HG03354 (cell line): ENCODE results near the gene SCCPDH.
"Not testable (repeated sequence)": the region's sequence is repeated elsewhere in the genome, so short reads cannot be mapped to it uniquely, and the experiment has no call there.

Experiments used
- ATAC-seq: cut with Tn5 transposase; IDR thresholded peaks from one replicate; pipeline ENCODE4 v1.9.1; 2021; ENCODE audit warnings: mild to moderate bottlenecking; ENCODE audit not compliant: unreplicated experiment, poor library complexity, severe bottlenecking

SCCPDH gene

DNA sequence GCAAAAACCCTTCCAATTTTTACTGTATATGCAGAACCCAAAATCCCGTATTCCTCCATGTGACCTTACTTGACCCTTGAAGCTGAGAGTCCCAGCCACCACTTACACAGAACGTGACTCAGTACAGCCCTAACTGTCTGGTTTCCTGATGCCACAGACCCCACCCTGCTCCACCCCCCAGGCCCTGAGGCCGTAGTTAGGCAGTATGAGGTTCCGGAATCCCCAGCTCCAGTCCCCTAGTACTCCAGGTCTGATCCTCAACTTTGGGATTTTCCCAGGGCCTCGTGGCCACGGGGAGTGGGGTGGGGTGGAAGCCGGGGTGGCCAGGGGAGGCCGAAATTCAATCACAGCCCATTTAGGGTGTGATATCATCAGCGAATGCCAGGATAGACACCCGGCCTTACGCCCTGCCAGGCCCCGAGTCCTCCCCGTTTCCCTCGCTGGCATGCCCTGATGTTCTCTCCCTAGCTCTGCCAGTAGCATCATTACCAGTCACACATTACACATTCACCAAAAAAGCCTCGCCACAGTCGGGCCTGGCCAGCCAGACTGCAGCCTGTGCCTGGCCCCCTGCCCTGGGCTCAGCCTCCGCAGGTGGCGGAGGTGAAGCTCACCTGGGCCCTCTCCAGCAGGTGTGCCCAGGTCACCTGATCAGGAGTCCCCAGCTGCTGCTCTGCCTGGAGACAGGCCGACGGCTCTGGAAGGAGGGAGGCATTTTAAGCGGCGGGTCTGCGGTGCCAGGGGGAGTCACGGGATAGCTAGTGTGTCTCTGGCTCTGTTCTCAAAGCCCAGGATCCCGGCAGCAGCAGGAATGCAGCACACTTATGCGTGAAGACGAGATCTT, 70.8 kb downstream of the SCCPDH start:
- no peak for ATAC-seq

DNA sequence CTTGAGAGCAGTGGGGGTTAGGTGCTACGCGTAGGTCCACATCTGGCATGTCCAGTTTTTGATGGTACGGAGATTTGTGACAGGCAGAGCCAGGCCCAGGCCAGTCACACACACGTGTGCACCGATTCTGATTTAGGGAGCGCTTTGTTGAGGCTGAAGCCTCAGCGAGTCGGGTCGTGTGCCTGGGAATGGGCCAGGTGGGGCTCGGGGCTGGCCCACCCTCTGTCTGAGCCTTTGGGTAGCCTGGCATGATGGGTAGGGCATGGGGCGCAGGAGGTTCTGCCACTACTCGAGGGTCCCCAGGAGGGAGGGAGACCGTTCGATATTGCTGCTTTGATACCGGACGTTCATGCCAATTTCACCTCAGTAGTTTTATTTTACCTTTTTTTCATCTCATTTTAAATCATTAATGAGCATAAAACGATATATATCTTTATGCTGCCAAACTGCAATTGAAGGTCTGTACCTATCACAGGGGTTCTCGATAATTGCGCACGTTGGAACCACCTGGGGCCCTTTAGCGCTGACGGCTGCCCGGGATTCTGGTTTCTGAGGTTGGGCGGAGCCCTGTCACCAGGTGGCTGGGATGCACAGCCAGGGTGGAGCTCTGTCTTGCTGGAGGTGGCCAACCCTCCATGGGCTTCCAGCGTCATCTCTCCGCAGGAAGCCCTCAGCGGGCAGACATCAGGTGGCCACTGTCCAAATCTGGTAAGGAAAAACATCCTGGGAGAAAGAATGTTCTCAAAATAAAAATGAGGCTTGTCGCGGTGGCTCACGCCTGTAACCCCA, 71.9 kb downstream of the SCCPDH start:
- ATAC-seq, result no peak

DNA sequence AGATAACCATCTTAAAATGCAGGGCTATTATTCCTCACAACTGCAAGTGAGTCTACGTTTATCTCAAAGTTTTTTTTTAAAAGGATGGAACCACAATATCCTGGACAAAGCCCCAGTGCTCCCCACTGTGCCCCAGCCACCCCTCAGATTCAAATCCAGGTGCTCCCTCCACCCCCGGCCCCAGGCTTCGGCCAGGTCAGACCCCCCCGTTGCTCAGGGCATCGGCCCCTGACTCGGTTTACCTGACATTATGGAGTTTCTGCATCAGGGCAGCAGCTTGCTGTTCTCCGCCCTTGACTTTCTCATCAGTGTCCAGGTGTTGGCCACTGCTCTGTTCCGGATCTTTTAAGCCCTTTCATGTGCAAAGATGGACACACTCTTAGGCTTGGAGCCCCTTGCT, 72.9 kb downstream of the SCCPDH start:
- ATAC-seq, result no peak

DNA sequence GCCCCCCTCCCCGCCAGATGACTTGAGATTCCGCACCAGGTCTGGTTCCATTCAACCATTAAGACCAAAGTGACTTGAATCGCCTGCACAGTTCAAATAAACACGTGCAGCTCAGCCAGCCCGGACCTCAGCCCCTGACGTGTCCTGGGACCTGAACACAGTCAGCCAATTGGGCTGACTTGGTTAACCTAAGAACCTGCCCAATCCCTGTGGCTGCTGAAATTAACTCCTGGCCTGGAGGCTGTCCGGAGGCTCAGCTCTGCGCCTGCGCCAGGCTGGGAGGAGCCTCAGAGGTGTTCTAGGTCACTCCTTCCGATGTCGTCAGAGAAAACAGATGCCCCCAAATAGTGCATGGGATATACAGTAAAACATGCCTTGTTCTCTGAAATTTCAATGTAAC, 73.4 kb downstream of the SCCPDH start:
- no peak for ATAC-seq

DNA sequence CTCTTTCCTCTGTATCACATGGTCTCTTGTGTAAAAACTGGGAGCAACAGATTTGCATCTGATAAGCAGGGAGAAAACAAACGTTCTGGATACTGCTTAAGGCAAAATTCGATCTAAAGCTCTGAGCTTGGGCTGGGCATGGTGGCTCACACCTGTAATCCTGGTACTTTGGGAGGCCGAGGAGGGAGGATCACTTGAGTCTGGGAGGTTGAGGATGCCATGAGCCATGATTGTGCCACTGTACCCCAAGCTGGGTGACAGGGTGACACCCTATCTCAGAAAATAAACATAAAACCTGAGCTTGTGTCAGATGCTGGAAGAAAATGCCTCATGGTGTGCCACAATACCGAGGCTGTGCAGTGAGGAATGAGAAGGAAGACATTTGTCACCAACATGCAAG, 73.9 kb downstream of the SCCPDH start:
- no peak for ATAC-seq

DNA sequence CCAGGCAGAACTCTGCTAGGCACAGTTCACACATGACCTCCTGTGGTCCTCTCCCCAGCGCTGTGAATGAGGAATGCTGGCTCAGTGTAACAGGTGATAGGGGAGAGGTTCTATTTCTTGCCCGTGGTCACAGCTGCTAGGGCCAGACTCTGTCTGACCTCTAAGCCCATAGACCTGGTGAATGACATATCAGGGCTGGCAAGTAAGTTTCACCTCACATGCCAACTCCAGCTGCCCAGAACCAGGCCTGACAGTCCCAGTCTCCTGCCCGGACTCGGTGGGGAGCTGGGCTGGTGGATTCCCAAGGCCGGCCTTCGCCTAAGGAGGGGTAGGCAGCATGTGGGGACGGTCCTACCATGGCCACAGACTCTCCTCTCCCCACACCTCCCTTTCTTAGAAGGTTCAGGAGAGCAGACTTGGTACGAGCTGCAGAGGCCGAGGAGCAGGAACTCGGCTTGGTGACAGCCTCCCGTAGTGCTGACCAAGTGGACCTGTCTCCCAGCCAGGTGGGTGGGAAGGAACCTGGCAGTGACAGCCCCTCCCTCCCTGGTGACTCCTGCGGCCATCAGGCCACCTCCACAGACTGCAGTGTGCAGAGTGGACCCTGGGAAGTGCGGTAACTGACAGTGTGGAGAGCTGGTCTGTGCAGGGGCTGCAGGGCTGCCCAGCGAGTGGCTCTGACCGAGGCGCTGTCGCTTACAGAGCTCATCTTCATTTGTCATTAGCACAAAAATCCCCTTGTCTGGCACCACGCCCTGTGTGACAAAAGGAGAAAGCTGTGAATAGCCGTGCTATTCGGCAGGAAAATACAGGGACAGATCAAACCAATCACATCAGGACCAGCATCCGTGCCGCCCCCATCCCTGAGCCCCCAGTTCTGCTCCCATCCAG, 74.6 kb downstream of the SCCPDH start:
- ATAC-seq, result no peak

DNA sequence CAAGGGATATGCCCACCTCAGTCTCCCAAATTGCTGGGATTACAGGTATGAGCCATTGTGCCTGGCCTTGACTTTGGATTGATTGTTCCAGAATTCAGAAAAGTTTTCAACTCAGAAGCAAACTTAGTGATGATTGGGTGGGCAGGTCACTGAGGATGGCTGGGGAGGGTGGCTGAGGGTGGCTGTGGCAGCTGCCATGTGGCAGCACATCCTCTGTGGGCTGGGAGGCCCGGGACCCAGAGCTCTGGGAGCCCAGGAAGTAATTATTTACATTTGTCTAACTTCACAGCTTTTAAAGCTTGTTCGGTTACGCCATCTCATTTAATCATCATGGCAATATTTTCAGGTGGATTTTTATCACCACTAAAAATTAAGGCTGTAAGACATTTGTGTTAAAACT, 76.1 kb downstream of the SCCPDH start:
- ATAC-seq, result no peak

DNA sequence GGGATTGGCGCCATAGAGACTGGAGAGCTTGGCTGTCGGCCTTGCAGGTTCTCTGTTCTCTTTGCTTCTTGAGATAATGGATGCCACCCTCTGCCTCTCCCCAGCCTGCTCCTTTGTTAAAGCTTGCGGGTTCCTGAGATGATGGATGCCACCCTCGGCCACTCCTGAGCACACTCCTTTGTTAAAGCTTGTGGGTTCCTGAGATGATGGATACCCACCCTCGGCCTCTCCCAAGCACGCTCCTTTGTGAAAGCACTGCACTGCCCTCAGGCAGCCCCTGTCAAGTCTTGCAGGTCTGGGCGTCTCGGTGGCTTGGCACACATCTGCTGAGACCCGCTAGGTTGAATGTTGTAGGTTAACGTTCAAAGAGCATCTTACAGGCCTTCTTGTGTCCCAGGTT, 76.5 kb downstream of the SCCPDH start:
- ATAC-seq, result no peak

DNA sequence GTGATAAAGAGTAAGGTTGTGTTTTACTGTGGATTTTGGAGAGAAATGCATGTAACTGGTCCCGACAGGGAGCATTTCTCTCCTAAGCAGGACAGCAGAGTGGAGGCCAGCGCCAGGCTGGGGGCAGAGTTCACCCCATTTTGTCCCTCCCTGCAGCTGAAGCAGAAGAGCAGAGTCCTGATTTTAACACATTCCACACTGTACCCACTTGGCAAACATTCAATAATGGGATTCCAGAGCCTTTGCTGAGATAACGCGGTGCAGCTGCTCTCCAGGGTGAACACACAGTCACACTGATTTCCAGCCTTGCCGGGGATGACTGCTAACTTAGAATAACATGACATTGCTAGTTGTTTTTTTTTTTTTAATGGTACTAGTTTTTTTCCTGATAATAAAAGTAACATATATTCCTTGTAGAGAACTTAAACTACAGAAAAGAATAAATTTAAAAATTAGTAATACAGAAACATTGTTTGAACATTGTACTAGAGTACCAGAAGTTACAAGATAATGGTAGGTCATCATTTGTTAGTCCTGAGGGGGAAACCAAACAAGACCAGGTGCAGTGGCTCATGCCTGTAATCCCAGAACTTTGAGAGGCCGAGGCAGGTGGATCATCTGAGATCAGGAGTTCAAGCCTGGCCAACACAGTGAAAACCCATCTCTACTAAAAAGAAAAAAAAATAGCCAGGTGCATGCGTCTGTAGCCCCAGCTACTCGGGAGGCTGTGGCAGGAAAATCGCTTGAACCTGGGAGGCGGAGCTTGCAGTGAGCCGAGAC, 77.2 kb downstream of the SCCPDH start:
- ATAC-seq, result no peak

DNA sequence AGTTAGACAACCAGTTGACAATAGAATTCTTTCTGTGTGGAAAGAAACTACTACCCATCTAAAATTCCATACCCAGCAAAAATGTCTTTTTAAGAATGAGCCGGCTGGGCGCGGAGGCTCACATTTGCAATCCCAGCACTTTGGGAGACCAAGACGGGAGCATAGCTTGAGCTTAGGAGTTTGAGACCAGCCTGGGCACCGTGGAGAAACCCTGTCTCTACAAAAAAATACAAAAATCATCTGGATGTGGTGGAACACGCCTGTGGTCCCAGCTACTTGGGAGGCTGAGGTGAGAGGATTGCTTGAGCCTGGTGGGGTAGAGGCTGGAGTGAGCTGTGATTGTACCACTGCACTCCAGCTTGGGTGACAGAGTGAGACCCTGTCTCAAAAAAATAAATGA, 79.2 kb downstream of the SCCPDH start:
- ATAC-seq, result no peak

DNA sequence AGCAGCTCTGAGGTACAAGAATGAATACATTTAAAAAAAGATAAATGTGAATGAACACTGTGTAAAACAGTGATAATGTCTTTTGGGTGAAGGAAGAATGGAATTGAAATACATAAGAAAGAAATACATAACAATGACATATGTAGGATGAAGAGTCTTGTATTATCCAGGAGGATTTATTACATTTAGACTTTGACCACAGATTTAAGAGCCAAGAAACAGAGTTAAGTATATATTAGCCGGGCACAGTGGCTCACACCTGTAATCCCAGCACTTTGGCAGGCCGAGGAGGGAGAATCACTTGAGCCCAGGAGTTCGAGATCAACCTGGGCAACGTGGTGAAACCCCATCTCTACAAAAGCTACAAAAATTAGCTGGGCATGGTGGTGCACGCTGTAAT, 79.7 kb downstream of the SCCPDH start:
- no peak for ATAC-seq

DNA sequence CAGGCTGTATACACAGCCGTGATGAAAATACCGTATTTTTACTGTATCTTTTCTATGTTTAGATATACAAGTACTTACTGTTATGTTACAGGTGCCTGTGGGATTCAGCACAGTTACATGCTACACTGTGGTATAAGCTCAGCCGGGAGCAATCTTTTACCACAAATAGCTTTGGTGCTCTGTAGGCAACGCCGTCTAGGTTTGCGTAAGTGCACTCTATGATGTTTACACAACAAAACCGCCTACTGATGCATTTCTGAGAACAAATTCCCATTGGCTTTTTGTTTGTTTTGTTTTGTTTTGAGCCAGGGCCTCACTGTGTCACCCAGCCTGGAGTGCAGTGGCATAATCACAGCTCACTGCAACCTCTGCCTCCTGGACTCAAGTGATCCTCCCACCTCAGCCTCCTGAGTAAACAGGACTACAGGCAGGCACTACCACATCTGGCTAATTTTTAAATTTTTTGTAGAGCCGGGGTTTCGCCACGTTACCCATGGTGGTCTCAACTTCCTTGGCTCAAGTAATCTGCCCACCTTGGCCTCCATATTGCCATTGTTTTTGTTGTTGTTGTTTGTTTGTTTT, 81.0 kb downstream of the SCCPDH start:
- no peak for ATAC-seq

DNA sequence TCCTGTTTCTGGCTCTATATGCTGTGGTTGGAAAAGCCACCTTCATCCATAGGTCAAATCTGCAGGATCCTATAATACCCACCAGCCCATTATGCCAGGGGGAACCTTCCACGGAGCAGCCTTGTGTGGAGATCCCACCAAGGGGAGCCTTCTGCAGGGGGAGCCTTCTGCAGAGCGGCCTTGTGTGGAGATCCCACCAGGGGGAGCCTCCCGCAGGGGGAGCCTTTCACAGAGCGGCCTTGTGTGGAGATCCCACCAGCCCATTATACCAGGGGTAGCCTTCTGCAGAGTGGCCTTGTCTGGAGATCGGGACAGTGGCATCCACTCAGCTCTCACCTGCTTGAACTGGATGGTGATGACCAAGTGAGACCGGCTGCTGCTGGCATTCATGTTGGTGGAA, 85.3 kb downstream of the SCCPDH start:
- no peak for ATAC-seq

DNA sequence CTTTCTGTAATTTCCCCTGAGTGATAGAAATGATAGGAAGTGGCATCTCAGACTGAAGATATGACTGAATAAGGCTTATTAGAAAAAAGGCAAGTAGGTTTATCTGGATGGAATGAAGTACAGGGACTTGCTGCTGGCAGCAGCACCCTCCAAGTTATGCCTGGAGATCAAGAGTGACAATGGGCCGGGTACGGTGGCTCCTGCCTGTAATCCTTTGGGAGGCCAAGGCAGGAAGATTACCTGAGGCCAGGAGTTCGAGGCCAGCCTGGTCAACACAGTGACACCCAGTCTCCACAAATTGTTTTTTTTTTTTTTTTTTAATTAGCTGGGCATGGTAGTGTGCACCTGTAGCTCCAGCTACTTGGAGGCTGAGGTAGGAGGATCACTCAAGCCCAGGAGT, 87.8 kb downstream of the SCCPDH start:
- no peak for ATAC-seq

DNA sequence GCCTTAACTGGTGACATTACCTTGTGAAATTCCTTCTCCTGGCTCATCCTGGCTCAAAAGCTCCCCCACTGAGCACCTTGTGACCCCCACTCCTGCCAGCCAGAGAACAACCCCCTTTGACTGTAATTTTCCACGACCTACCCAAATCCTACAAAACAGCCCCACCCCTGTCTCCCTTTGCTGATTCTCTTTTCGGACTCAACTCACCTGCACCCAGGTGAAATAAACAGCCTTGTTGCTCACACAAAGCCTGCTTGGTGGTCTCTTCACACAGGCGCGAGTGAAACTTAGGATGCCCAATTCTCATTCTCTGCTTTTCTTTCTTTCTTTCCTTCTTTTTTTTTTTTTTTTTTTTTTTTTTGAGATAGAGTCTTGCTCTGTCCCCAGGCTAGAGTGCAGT, 89.1 kb downstream of the SCCPDH start:
- ATAC-seq, result not testable (repeated sequence)

DNA sequence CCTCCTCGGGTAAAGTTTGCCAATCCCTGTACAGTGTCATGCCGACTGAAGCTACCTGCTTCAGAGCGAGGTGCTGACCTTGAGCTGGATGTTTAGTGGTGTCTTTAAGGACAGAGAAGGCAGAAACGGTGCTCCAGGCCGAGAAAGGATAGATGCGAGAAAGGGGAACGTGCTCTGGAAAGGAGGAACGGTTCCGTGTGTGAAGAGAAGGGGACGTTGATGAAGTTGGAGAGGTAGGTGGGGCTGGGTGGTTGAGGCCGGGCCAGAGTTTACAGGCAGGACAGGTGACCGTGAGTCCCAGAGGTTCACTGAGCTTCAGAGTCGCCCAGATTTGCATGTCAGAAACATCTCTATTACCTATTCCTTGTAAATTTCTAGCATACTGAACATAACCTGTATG, 90.7 kb downstream of the SCCPDH start:
- ATAC-seq, result no peak

DNA sequence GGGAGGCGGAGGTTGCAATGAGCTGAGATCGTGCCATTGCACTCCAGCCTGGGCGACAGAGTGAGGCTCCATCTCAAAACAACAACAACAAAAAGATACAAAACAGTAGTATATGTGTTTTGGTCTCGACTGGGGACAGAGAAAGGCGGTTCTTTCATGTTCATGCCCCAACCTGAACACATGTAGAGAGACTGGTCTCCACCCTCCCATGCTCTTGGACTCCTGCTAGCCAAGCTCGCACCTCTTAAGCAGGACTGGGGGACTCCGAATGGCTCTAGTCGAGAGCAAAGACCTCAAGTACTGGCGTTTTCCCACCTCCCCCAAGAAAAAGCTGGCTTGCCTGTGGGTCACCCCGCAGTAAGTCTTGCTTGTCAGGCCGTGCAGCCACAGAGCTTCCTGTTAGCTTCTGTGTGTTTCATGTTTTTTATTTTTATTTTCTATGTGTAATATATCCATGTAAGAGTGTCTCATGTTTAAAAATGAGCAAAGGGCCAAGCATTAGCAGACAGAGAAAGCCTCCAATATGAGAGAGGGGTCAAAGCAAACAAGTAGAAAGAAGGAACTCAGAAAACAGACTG, 91.6 kb downstream of the SCCPDH start:
- no peak for ATAC-seq
